Mucosa of descending colon (tissue), 3 donors: ENCODE results near the gene PAGE4. TPM values are rescaled to one million over a fixed set of nuclear protein-coding genes. Genes with fewer than 3 reads are reported as not detected.
A peak's percentile ranks its signal among the peaks of the same experiment; 100 is the strongest.

ENCODE experiments used
- ATAC-seq: fragments of 200-7000 bp; cut with Tn5 transposase; one replicate; pipeline ENCODE4 v1.9.1; 2020; ENCODE audit warnings: mild to moderate bottlenecking, moderate library complexity
- DNase-seq, 3 donors: peaks; one replicate each; pipeline ENCODE4 v3.0.0-alpha.2; 2020
- H3K36me3 ChIP-seq: fragments of 200-600 bp; one replicate; pipeline ENCODE4 v1.8.0; 2021; ENCODE audit warnings: low read depth, mild to moderate bottlenecking
- H3K4me1 ChIP-seq: fragments of 200-600 bp; one replicate; pipeline ENCODE4 v1.8.0; 2021; ENCODE audit warnings: low read depth, mild to moderate bottlenecking
- H3K4me3 ChIP-seq: fragments of 200-600 bp; one replicate; pipeline ENCODE4 v1.8.0; 2021; ENCODE audit warnings: mild to moderate bottlenecking
- H3K9me3 ChIP-seq: fragments of 200-600 bp; one replicate; pipeline ENCODE4 v1.8.0; 2021; ENCODE audit warnings: mild to moderate bottlenecking
- CTCF ChIP-seq: fragments of 200-600 bp; IDR thresholded peaks from one replicate; pipeline ENCODE4 v1.8.0; 2022; ENCODE audit warnings: antibody characterized with exemption, mild to moderate bottlenecking
- intact Hi-C, 2 donors: fragments of 100-400 bp; cut with DNase I in 1 of 2; cut with micrococcal nuclease in 1 of 2; formaldehyde crosslinking; loops; one replicate each; pipeline versions ENCODE4 v1.11.0 to v1.11.1; 2022; cut with DNase I, micrococcal nuclease
- total RNA-seq, 3 donors: library from RNA; stranded (reverse); fragmentation: NEBNext Ultra II Directional in 2 of 3; extraction: Animal tissue kit (Norgen Biotek cat#: 25700) in 2 of 3; gene quantifications; one replicate each; pipeline versions ENCODE4 v1.2.1 to v1.2.4, GENCODE V29; 2021 to 2023
- donor health status: DM: no; HTN: no; CAD: no; lungs with moderate emphysema.
- donor health status: DM: no; HTN: no; CAD: no.
- donor health status: DM: no; HTN: yes; CAD: no.

PAGE4 gene
- total RNA-seq, 3 donors from 2014 or later, result not detected

GRCh38 chrX:49879656-49880277 lies 50.7 kb downstream of the PAGE4 start:
- Histone ChIP-seq H3K4me1 (no peaks in the 10 kb centered on the region), H3K36me3 (no peaks in the 10 kb centered on the region), H3K9me3 (no peaks in the 10 kb centered on the region), H3K4me3 (peak overlapping the region; percentile 26)
- intact Hi-C loops, result no loop called here
- DNase-seq (no peak), ATAC-seq (peak; percentile 7)
- TF ChIP-seq CTCF, result no peak

- ATAC-seq (no peak), DNase-seq (no peak)
- H3K4me3 ChIP-seq, result no peak overlapping the region
- no peaks in the 10 kb centered on the region for H3K36me3 ChIP-seq
- no peak for TF ChIP-seq CTCF
- intact Hi-C loops, result no loop called here
- no peaks in the 10 kb centered on the region for H3K9me3 ChIP-seq
- no peaks in the 10 kb centered on the region for H3K4me1 ChIP-seq
Observed at GRCh38 chrX:49880668-49881067, 51.6 kb downstream of the PAGE4 start.

Other genes with a start within 250 kb of the PAGE4 start
- gene GAGE12H, start 249.4 kb upstream of the PAGE4 start, total RNA-seq, result not detected
- not detected for gene GAGE2A, start 239.8 kb upstream of the PAGE4 start, total RNA-seq
- not detected for gene GAGE1, start 230.3 kb upstream of the PAGE4 start, total RNA-seq
- not detected for gene PAGE1, start 133.3 kb upstream of the PAGE4 start, total RNA-seq
- 1 to 10 TPM; 1.3 to 4.5 (median 1.4) TPM for gene USP27X, start 50.2 kb downstream of the PAGE4 start, total RNA-seq
- 10 to 100 TPM in 1 of 3 donors, 1 to 10 TPM in 2; 5.4 to 11.9 (median 10.0) TPM for gene CLCN5, start 93.3 kb downstream of the PAGE4 start, total RNA-seq